A549 (cell line): ENCODE measurements around the gene SLC26A4. TPM values are rescaled to one million over a fixed set of nuclear protein-coding genes. Genes with fewer than 3 reads are reported as not detected.

Source experiments
- ATAC-seq, 2 experiments: fragments of 200-7000 bp in 1 of 2; fragments of >200 bp in 1 of 2; cut with Nextera tagmentation in 1 of 2; cut with Tn5 transposase in 1 of 2; 3 replicates each; pipeline versions ENCODE4 v1.8.0 to v1.9.1; 2018 to 2020; ENCODE audit warnings: mild to moderate bottlenecking in 1 of 2, moderate library complexity in 1 of 2
- CTCF ChIA-PET: fragments of 300-600 bp; sonication (Branson Sonifier 250); formaldehyde crosslinking; extraction: SDS; loops from one replicate; lab custom pipeline; 2021; ENCODE audit warnings: antibody characterized with exemption, inconsistent platforms; lab: Yijun Ruan, JAX
- POLR2A ChIA-PET: fragments of 350-600 bp; formaldehyde crosslinking; extraction: SDS; loops from one replicate; lab custom pipeline; 2021; ENCODE audit warnings: antibody characterized with exemption, inconsistent platforms; lab: Yijun Ruan, JAX
- DNase-seq, 2 experiments: peaks; one replicate each; pipeline versions ENCODE4 v3.0.0 to v3.0.0-alpha.2; 2011 to 2016; ENCODE audit warnings: low read depth in 1 of 2, low spot score in 1 of 2
- FAIRE-seq: peaks from 2 replicates; lab custom pipeline; 2011; peaks lifted over from hg19 to GRCh38; lab: Jason Lieb, UNC
- H3K27ac ChIP-seq, 2 experiments: fragments of >200 bp; sonication (Bioruptor Twin); formaldehyde crosslinking; 3 replicates each; pipeline ENCODE4 v1.5.1; 2016 to 2017
- H3K4me1 ChIP-seq: fragments of >200 bp; sonication (Bioruptor Twin); formaldehyde crosslinking; 3 replicates; pipeline ENCODE4 v1.6.1; 2016
- H3K4me2 ChIP-seq: fragments of >200 bp; sonication (Bioruptor Twin); formaldehyde crosslinking; 3 replicates; pipeline ENCODE4 v1.6.1; 2016
- H3K4me3 ChIP-seq: fragments of >200 bp; sonication (Bioruptor Twin); formaldehyde crosslinking; 3 replicates; pipeline ENCODE4 v1.5.1; 2016
- H3K9me3 ChIP-seq: fragments of >200 bp; sonication (Bioruptor Twin); formaldehyde crosslinking; 3 replicates; pipeline ENCODE4 v1.6.1; 2016
- CHD4 ChIP-seq: fragments of 200-600 bp; sonication (generic); IDR thresholded peaks from 2 replicates; pipeline ENCODE4 v1.6.1; 2016; ENCODE audit warnings: antibody characterized with exemption, mild to moderate bottlenecking, borderline replicate concordance
- EP300 ChIP-seq, 2 experiments: fragments of >200 bp; sonication (Bioruptor Twin); formaldehyde crosslinking; IDR thresholded peaks; 2 replicates in 1 of 2; 3 replicates in 1 of 2; pipeline ENCODE4 v1.6.1; 2016 to 2017
- ESRRA ChIP-seq: fragments of 150-350 bp; IDR thresholded peaks from 2 replicates; pipeline ENCODE4 v1.6.1; 2014; ENCODE audit warnings: mild to moderate bottlenecking, low read length, borderline replicate concordance
- KDM5A ChIP-seq: fragments of 200-600 bp; sonication (generic); IDR thresholded peaks from 2 replicates; pipeline ENCODE4 v1.6.1; 2016; ENCODE audit warnings: antibody characterized with exemption, mild to moderate bottlenecking
- MAFK ChIP-seq: fragments of 450-650 bp; IDR thresholded peaks from 2 replicates; pipeline ENCODE4 v1.6.1; 2014; ENCODE audit not compliant: partially characterized antibody
- NFE2L2 ChIP-seq: fragments of 150-350 bp; conservative IDR thresholded peaks from 2 replicates; pipeline ENCODE4 v1.6.1; 2014; ENCODE audit warnings: low read length
- NPAS2 ChIP-seq: fragments of 250-450 bp; sonication (Bioruptor Pico); IDR thresholded peaks from 2 replicates; pipeline ENCODE4 v1.8.0; 2022; ENCODE audit warnings: mild to moderate bottlenecking, moderate library complexity, borderline replicate concordance
- NR3C1 ChIP-seq: fragments of >200 bp; sonication (Bioruptor Twin); formaldehyde crosslinking; IDR thresholded peaks from 3 replicates; pipeline ENCODE4 v1.6.1; 2017
- POLR2A ChIP-seq: IDR thresholded peaks from 2 replicates; pipeline ENCODE4 v1.6.1; 2012; ENCODE audit warnings: mild to moderate bottlenecking, low read length
- RARB ChIP-seq: fragments of 250-450 bp; sonication (Bioruptor Pico); IDR thresholded peaks from 2 replicates; pipeline ENCODE4 v1.8.0; 2021; ENCODE audit warnings: mild to moderate bottlenecking, moderate library complexity
- RFX5 ChIP-seq: fragments of 450-650 bp; IDR thresholded peaks from 2 replicates; pipeline ENCODE4 v1.7.1; 2014; ENCODE audit warnings: antibody characterized with exemption, mild to moderate bottlenecking, moderate library complexity
- ZFP36 ChIP-seq: fragments of 450-650 bp; IDR thresholded peaks from 2 replicates; pipeline ENCODE4 v1.6.1; 2014; ENCODE audit warnings: borderline replicate concordance; ENCODE audit not compliant: partially characterized antibody
- ZNF302 ChIP-seq: fragments of 250-450 bp; sonication (Bioruptor Pico); IDR thresholded peaks from 2 replicates; pipeline ENCODE4 v1.9.0; 2021; ENCODE audit warnings: inconsistent platforms, mild to moderate bottlenecking, moderate library complexity
- WGBS: methylation state at CpG from one replicate; pipeline ENCODE4 v1.1.6; 2017; ENCODE audit errors: missing lambda C conversion rate; 5-methylcytosine and 5-hydroxymethylcytosine counted together
- polyA plus RNA-seq, 4 experiments: library from polyadenylated mRNA; depleted of rRNA in 3 of 4; stranded (reverse); fragments of >200 nt; fragmentation: RNase III in 1 of 4; extraction: RNeasy Plus Mini Kit Qiagen cat#74134 plus additional on column Dnase treatment in 1 of 4; gene quantifications; 2 replicates in 3 of 4; 3 replicates in 1 of 4; pipeline ENCODE4 v1.2.3, GENCODE V29; 2011 to 2017
- TF ChIP-seq, protein P1 (sequence below): IDR thresholded peaks from 2 replicates; pipeline ENCODE4 v1.6.1; 2012; ENCODE audit warnings: low read depth, borderline replicate concordance
- TF ChIP-seq, protein P2 (sequence below): fragments of 150-350 bp; IDR thresholded peaks from 2 replicates; pipeline ENCODE4 v1.6.1; 2014; ENCODE audit warnings: low read depth, mild to moderate bottlenecking, low read length
- TF ChIP-seq, protein P3 (sequence below): fragments of >200 bp; sonication (Bioruptor Twin); formaldehyde crosslinking; IDR thresholded peaks from 3 replicates; pipeline ENCODE4 v1.5.1; 2016

SLC26A4 gene
- polyA plus RNA-seq, 2 of the 4 experiments (the other 2 are of a cell fraction): 0.21 to 0.43 TPM

DNA sequence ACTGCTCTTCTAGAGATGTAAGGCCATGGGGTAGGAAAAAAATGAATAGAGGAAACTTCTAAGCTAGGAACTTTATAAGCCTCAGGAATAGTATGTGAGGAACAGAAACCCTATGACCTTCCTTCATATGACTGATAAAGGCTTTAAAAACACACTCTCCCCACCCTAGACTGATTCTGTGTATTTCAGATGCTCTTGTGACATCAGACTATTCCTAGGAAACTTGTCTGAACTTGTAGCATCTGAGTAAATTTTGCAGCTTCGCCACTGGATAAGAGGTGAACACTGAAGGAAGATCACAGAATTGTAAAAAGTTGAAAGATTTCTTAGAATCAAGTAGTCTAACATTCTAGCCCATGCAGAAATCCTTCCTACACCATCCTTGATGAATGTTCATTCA lies 52.3 kb downstream of the SLC26A4 start (continued):
- TF ChIP-seq, protein P1, sequence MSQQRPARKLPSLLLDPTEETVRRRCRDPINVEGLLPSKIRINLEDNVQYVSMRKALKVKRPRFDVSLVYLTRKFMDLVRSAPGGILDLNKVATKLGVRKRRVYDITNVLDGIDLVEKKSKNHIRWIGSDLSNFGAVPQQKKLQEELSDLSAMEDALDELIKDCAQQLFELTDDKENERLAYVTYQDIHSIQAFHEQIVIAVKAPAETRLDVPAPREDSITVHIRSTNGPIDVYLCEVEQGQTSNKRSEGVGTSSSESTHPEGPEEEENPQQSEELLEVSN: no peak
- TF ChIP-seq, protein P2, sequence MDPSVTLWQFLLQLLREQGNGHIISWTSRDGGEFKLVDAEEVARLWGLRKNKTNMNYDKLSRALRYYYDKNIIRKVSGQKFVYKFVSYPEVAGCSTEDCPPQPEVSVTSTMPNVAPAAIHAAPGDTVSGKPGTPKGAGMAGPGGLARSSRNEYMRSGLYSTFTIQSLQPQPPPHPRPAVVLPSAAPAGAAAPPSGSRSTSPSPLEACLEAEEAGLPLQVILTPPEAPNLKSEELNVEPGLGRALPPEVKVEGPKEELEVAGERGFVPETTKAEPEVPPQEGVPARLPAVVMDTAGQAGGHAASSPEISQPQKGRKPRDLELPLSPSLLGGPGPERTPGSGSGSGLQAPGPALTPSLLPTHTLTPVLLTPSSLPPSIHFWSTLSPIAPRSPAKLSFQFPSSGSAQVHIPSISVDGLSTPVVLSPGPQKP: no peak
- TF ChIP-seq ESRRA (no peak), ZFP36 (no peak)
- TF ChIP-seq, all 56 proteins: peak for 0

DNA sequence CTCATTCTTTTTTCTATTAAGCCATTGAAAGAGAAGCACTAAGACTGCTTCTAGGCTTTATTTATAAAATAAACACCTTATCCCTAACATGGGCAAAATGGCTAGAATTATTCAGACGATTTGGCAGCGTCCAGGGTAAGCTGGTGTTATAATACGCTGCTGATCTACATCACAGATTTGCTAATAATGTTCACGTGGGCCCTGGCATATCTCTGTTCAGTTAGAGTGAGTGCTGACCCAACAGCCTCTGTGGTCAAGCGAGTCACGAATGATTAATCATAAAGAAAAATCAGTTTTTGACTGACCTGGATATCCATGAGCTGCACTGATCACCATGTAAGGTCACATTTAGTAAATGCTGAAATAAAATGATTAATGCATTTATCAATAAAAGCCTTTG lies 54.9 kb downstream of the SLC26A4 start:
- ChIA-PET POLR2A (no interaction called here), CTCF (interaction anchor here (0.7 to 0.8 kb wide), 2 partner anchors 9 to 806 kb away, joined by 3 to 4 read pairs; no protein-coding TSS in a partner anchor)
- FAIRE-seq (no peak), DNase-seq (no peak), ATAC-seq (no peak)
- Histone ChIP-seq H3K4me1 (no peaks in the 10 kb centered on the region), H3K9me3 (no peaks in the 10 kb centered on the region), H3K4me3 (no peak overlapping the region), H3K27ac (no peak overlapping the region), H3K4me2 (no peak overlapping the region)
- no peak for TF ChIP-seq RFX5
- TF ChIP-seq, protein P3, sequence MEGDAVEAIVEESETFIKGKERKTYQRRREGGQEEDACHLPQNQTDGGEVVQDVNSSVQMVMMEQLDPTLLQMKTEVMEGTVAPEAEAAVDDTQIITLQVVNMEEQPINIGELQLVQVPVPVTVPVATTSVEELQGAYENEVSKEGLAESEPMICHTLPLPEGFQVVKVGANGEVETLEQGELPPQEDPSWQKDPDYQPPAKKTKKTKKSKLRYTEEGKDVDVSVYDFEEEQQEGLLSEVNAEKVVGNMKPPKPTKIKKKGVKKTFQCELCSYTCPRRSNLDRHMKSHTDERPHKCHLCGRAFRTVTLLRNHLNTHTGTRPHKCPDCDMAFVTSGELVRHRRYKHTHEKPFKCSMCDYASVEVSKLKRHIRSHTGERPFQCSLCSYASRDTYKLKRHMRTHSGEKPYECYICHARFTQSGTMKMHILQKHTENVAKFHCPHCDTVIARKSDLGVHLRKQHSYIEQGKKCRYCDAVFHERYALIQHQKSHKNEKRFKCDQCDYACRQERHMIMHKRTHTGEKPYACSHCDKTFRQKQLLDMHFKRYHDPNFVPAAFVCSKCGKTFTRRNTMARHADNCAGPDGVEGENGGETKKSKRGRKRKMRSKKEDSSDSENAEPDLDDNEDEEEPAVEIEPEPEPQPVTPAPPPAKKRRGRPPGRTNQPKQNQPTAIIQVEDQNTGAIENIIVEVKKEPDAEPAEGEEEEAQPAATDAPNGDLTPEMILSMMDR: no peak
- TF ChIP-seq NR3C1: no peak
- WGBS: 56% methylated on average over 6 of the region's 6 CpGs

DNA sequence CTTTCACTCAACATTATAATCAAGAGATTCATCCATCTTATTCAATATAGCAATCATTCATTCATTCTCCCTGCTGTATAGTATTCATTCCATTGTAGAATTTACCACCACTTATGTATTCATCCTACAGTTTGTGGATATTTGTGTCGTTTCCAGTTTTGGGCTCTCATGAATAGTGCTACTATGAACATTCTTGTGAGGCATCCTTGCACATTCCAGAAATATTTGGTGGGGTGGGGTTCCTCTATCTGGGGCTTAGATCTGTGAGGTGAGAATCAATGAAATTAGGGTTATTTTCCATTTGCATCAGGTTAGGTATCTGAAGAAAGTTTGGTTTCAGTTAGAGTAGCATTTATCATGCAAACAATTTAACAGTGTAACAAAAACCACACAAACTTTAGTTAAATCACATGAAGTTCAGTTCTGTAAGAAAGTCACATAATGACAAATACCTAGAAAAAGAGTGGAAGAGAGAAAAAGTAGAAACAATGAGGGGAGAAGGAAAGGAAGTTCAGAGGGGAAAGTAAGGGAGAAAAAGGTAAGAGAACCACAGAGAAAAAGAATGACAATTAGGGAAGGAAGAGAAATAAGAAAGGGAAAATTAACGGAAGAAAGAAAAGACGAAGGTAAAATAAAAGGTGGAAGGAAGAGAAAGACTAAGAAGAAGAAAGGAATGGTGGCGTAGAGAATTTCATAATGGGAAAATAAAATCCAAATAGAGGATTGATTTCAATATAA lies 58.0 kb downstream of the SLC26A4 start:
- DNase-seq (no peak), FAIRE-seq (no peak)
- CTCF ChIA-PET: interaction anchor here (1.8 to 2.3 kb wide), 2 partner anchors 17 to 255 kb away, joined by 4 to 13 read pairs; no protein-coding TSS in a partner anchor
- H3K4me2 ChIP-seq: no peak overlapping the region
- WGBS: 66% methylated on average over 4 of the region's 4 CpGs
- H3K27ac ChIP-seq: no peak overlapping the region
- POLR2A ChIA-PET: interaction anchor here (1.3 kb wide), 1 partner anchor 138 kb away, joined by 4 read pairs; no protein-coding TSS in a partner anchor
- no peak for TF ChIP-seq KDM5A
- TF ChIP-seq, protein P2: no peak
- no peak for TF ChIP-seq NPAS2 (CRISPR knock-in tag)
- no peak for TF ChIP-seq MAFK
- TF ChIP-seq NFE2L2: no peak
- TF ChIP-seq ESRRA: no peak
- TF ChIP-seq, protein P1: no peak
- no peak for TF ChIP-seq EP300 (IDR thresholded peaks at IDR 0.05)
- TF ChIP-seq RARB (CRISPR knock-in tag): no peak
- no peak for TF ChIP-seq POLR2A
- no peak for TF ChIP-seq ZNF302 (CRISPR knock-in tag)
- TF ChIP-seq CHD4: no peak
- TF ChIP-seq, all 56 proteins: peak for 0
- Histone ChIP-seq H3K4me3 (no peak overlapping the region), H3K4me1 (no peaks in the 10 kb centered on the region), H3K9me3 (no peaks in the 10 kb centered on the region)
- no peak for ATAC-seq
